Activated naive CD8-positive, alpha-beta T cell treated with anti-CD3 and anti-CD28 coated beads, Interleukin-2, amount 10 ng/mL, durations not matched to agents 7 days and 5 days (primary cell): ENCODE results near the gene NPLOC4. TPM values are rescaled to one million over a fixed set of nuclear protein-coding genes. Genes with fewer than 3 reads are reported as not detected.

ENCODE experiments used
- ATAC-seq: fragments of 150-1000 bp; cut with Tn5 transposase; one replicate; pipeline ENCODE4 v1.10.0; 2021; ENCODE audit warnings: low read depth, moderate library complexity
- POLR2A ChIA-PET: fragments of 350-600 bp; sonication (Branson Sonifier 250); formaldehyde crosslinking; loops from one replicate; lab custom pipeline; 2021; ENCODE audit warnings: antibody characterized with exemption; lab: Charles Lee
- DNase-seq: peaks from one replicate; pipeline ENCODE4 v3.0.0; 2021
- H3K27ac Mint-ChIP-seq: one replicate; pipeline ENCODE4 v1.8.0; 2022; ENCODE audit warnings: mild to moderate bottlenecking, mixed read lengths
- H3K27me3 Mint-ChIP-seq: one replicate; pipeline ENCODE4 v1.8.0; 2022; ENCODE audit warnings: mild to moderate bottlenecking, moderate library complexity, mixed read lengths
- H3K36me3 Mint-ChIP-seq: one replicate; pipeline ENCODE4 v1.8.0; 2021; ENCODE audit warnings: mild to moderate bottlenecking, mixed read lengths
- H3K4me1 Mint-ChIP-seq: one replicate; pipeline ENCODE4 v1.8.0; 2021; ENCODE audit warnings: mixed read lengths
- H3K4me3 Mint-ChIP-seq: one replicate; pipeline ENCODE4 v1.8.0; 2022; ENCODE audit warnings: mild to moderate bottlenecking, moderate library complexity, mixed read lengths
- H3K9me3 Mint-ChIP-seq: one replicate; pipeline ENCODE4 v1.8.0; 2021; ENCODE audit warnings: mixed read lengths
- total RNA-seq, 2 experiments: library from RNA; stranded (reverse); gene quantifications; one replicate each; pipeline ENCODE4 v1.2.3, GENCODE V29; 2021

The NPLOC4 gene
- total RNA-seq, 2 experiments from 2014 or later = 96.9 to 109 TPM

DNA sequence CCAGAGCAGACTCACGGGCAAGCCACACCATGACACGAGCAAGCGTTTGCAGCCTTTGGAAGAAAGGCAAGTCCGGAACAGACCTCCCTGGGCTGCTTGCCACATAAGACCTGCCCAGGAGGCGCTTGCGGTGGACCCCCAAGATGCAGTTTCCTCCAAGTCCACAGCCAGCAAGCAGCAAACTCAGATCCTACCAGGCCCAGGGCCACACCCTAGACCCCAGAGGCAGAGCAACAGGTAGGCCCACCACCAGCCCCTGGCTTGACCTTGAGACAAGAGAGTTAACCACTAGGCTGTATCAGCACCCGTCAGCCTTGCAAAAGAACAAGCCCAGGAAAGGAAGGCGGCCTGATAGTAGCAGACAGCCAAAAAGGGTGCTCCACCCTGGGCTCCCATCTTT lies 87.1 kb downstream of the NPLOC4 start:
- Mint-ChIP-seq H3K27ac (no peak overlapping the region), H3K4me1 (peaks cover 19% of the 10 kb centered on the region), H3K4me3 (peak overlapping the region; percentile 22), H3K36me3 (peaks cover 2% of the 10 kb centered on the region), H3K9me3 (no peaks in the 10 kb centered on the region), H3K27me3 (no peaks in the 10 kb centered on the region)
- ATAC-seq (no peak), DNase-seq (no peak)
- POLR2A ChIA-PET = interaction anchor here (1.0 kb wide), 1 partner anchor 31 kb away, joined by 4 read pairs; no protein-coding TSS in a partner anchor

DNA sequence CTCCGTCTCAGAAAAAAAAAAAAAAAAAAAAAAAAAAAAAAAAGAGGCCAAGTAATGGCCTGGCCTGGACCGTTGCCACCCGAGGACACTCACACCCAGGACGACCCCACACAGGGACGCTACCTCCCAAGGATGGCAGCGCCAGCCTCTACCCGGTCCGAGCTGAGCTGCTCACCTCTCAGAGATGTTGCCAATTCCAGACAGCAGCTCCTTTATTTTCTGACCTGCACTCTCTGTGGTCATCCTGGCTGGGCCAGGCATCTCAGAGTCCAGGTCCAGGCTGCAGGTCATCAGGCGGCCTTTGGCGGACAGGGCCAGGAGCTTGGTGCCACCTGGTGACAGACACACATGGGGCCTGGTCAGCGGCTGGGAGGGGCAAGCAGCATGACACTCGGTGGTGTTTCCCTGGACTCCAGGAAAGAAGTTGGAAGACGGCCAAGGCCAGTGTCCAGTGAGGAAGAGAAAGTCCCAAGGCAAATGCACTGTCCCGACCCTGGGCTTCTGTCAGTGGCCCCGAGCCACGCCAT lies 87.8 kb downstream of the NPLOC4 start:
- H3K27me3 Mint-ChIP-seq = no peaks in the 10 kb centered on the region
- DNase-seq (no peak), ATAC-seq (no peak)
- H3K4me3 Mint-ChIP-seq = no peak overlapping the region
- POLR2A ChIA-PET = no interaction called here
- no peaks in the 10 kb centered on the region for H3K9me3 Mint-ChIP-seq
- no peak overlapping the region for H3K27ac Mint-ChIP-seq
- peaks cover 15% of the 10 kb centered on the region for H3K4me1 Mint-ChIP-seq
- H3K36me3 Mint-ChIP-seq = peaks cover 2% of the 10 kb centered on the region

DNA sequence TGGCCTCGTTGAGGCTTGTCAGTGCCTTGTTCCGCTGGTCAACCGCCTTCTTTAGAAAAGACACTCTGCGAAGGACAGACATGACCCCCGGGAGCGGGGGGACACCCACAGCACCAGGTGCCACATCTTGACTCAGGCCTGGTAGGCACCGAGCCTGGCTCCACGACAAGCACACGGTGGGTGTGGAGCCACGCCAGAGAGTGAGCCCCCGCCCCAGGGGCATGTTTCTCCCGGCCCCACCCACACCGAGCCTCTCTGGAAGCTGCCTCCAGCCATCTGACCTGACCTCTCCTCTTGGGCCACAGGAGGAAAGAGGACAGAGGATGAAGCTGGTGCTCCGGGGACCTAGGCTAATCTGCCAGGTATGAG lies 89.3 kb downstream of the NPLOC4 start:
- Mint-ChIP-seq H3K4me1 (peaks cover 7% of the 10 kb centered on the region), H3K27ac (no peak overlapping the region), H3K9me3 (no peaks in the 10 kb centered on the region), H3K4me3 (no peak overlapping the region), H3K36me3 (peaks cover 2% of the 10 kb centered on the region), H3K27me3 (no peaks in the 10 kb centered on the region)
- DNase-seq = no peak
- ATAC-seq = no peak
- POLR2A ChIA-PET = no interaction called here

DNA sequence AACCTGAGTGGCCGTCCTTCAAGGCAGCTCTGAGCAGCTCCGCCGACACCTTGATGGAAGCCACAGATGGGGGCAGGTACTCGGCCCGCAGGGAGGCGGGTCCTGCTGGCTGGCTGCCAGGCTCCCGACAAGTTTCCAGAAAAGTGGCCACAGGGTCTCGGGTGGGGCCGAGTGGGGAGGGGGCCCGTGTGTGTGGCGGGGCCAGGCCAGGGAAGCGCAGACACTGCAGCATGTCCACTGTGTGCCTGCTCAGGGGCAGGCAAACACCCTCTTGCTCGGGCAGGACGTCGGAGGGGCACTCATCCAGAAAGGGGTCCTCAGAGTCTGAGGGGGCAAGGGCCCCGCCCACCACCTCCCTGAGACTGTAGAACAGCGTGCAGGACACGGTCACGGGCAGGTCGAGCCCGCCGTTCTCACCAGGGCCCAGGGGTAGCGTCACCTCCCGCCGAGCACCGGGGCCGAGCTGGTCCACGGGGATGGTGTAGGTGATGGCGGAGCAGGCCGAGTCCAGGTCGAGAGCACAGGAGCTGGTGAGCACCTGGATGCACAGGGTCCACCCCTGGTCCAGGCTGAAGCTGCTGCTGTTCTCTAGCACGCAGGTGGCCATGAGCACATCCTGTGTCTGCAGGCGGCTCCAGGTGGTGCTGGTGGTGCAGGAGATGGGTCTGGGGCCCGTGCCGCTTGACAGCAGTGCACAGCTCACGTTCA lies 89.9 kb downstream of the NPLOC4 start:
- POLR2A ChIA-PET = interaction anchor here (0.7 kb wide), 1 partner anchor 338 kb away, joined by 4 read pairs; no protein-coding TSS in a partner anchor
- Mint-ChIP-seq H3K9me3 (no peaks in the 10 kb centered on the region), H3K27me3 (no peaks in the 10 kb centered on the region), H3K36me3 (peaks cover 2% of the 10 kb centered on the region), H3K27ac (no peak overlapping the region), H3K4me3 (no peak overlapping the region), H3K4me1 (peaks cover 7% of the 10 kb centered on the region)
- ATAC-seq (no peak), DNase-seq (no peak)

DNA sequence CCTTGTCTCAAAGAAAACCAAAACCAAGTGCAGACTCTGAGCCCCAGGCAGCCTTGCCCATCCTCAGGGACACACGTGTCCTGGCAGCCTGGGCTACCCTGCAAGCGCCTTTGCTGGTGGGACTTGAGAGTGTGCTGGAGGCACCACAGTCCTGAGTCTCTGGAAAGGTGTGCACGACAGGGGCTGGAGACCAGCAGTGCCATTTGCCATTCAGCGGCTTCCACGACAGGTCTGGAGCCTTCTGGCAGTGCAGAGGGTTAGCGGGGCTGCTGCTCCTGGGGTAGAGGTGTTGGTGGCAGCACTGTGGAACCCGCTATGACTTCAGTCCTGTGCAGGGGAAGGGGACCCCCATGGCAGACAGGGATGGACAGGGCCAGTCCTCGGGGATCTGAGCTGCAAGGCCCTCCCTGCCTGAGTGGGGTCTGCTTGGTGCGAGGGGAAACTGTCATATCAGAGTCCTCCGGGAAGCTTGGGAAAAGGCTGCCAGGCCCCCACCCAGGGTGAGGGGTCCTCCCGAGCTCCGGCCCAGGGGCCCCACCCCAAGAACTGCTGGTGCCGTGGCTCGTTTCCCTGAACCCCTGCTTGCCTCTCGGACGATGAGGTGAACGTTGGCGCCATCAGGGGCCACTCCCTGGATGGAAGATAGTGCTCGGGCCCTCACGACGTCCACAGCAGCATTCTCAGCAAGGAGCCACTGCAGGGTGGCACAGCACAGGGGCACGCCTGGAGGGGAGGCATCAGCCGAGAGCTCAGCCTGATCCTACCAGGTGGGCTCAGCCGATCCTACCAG lies 91.6 kb downstream of the NPLOC4 start:
- ATAC-seq (no peak), DNase-seq (no peak)
- POLR2A ChIA-PET = no interaction called here
- Mint-ChIP-seq H3K27me3 (no peaks in the 10 kb centered on the region), H3K27ac (no peak overlapping the region), H3K36me3 (peaks cover 2% of the 10 kb centered on the region), H3K9me3 (no peaks in the 10 kb centered on the region), H3K4me3 (no peak overlapping the region), H3K4me1 (peaks cover 1% of the 10 kb centered on the region)

DNA sequence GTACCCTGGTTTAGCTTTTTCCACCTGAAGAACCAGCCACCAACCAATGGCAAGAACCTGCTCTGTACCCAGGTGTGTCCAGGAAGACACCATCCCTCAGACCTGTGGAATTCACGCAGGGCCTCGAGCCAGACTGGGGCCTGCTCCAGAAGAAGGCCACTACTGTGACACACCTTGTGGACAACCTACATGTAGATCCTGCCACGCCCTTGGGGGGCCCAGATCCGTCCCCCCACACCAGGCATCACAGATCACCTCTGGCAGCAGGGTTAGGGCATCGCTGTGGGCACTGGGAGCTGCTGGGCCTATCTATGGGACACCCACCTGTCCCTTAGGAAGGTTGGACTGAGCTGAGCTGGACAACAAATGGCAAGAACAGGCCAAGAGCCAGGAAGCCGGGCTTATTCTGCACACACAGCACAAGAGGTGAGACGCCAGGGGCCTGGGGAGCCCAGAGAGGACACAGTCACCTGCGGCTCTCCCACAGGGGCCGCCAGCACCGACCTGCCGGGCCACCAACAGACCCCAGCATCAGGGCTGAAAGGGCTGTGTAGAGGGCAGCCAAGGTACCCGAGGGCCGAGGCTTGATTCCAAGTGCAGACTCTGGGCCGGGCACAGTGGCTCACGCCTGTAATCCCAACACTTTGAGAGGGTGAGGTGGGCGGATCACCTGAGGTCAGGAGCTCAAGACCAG lies 92.5 kb downstream of the NPLOC4 start:
- Mint-ChIP-seq H3K27ac (no peak overlapping the region), H3K4me3 (no peak overlapping the region), H3K27me3 (no peaks in the 10 kb centered on the region), H3K36me3 (no peaks in the 10 kb centered on the region), H3K4me1 (peaks cover 1% of the 10 kb centered on the region), H3K9me3 (no peaks in the 10 kb centered on the region)
- ATAC-seq (no peak), DNase-seq (no peak)
- POLR2A ChIA-PET = interaction anchor here (1.0 to 1.2 kb wide), 2 partner anchors 8 to 25 kb away, joined by 3 to 7 read pairs; partner anchors contain the start of gene FAAP100

DNA sequence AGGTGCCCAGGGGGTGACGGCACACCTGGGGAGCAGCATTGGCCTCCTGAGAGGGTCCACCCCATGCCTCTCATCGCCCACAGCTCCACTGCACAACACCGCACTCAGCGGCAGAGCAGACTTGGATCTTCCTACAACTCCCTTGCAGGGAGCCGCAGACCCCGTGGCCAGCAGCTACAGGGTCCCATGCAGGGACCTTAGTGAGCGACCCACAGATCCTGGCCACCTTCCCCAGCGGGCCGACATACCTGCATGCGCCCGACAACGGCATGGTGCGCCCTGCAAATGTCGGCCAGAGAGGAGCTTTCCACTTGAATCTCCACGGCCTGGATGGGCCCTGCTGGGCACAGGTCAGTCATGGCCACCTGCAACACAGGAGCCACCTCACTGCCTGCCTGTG lies 93.2 kb downstream of the NPLOC4 start:
- Mint-ChIP-seq H3K36me3 (no peaks in the 10 kb centered on the region), H3K27me3 (no peaks in the 10 kb centered on the region), H3K4me1 (no peaks in the 10 kb centered on the region), H3K27ac (no peak overlapping the region), H3K9me3 (no peaks in the 10 kb centered on the region), H3K4me3 (no peak overlapping the region)
- POLR2A ChIA-PET = interaction anchor here (1.0 to 1.2 kb wide), 2 partner anchors 8 to 25 kb away, joined by 3 to 7 read pairs; partner anchors contain the start of gene FAAP100
- ATAC-seq = no peak
- DNase-seq = no peak

DNA sequence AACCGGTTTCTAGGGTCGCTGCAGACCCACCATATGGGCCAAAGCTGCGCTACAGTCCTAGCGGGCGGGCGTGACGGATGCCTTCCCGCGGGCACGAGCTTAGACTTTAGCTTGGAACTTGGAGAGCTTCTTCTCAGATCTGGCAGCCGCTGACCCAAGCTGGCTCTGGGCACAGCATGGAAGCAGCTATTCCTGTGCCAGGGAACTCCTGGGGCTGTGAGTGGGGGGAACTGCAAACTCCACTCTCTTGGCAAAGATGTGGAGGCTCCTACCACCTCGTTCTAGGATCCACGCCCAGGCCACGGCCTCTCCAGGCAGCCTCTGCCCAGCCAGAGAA lies 93.6 kb downstream of the NPLOC4 start:
- H3K4me3 Mint-ChIP-seq = no peak overlapping the region
- H3K36me3 Mint-ChIP-seq = no peaks in the 10 kb centered on the region
- H3K27ac Mint-ChIP-seq = no peak overlapping the region
- H3K9me3 Mint-ChIP-seq = no peaks in the 10 kb centered on the region
- no peak for DNase-seq
- no peaks in the 10 kb centered on the region for H3K4me1 Mint-ChIP-seq
- no peaks in the 10 kb centered on the region for H3K27me3 Mint-ChIP-seq
- POLR2A ChIA-PET = interaction anchor here (1.0 to 1.2 kb wide), 2 partner anchors 9 to 24 kb away, joined by 3 to 7 read pairs; partner anchors contain the start of gene FAAP100
- no peak for ATAC-seq

DNA sequence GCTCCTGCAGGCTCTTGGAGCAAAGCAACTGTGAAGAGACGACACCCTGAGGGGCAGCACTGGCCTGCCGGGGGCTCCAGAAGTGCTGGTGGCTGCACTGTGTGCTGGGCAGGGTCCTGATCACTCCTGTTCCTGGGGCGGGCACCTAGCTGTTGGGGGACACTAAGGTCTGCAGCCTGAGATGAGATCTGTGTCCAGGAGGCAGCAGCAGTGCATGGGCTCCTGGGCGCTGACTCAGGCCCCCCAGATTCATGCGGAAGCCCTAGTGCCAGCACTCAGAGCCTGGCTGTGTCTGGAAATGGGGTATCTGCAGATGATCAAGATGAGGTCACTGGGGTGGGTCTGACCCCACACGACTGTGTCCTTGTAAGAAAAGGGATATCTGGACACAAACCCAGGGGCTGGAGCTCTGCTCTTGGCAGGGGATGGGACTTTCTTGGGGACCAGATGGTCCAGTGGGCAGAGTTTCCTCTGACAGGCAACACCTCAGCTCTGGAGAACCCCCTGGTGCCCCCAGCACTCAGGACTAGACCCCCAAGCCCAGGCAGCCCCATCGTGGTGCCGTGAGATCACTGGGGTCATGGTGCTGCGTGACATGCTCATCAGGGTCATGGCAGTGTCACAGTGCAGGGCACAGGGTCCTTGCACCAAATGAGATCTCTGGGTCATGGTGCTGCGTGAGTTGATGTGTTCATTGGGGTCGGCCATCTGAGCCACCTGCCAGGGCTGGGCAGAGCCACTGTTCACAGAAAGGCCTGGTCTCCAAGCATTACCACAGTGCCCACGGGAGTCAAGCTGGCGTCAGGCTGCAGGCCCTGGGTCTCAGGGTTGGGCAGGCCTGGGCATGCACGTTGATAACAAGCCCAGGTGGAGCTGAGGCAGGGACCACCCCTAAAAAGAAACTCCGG lies 94.2 kb downstream of the NPLOC4 start:
- H3K4me3 Mint-ChIP-seq = no peak overlapping the region
- POLR2A ChIA-PET = interaction anchor here (1.2 kb wide), 1 partner anchor 9 kb away, joined by 7 read pairs; the partner anchor contains the start of gene FAAP100
- H3K4me1 Mint-ChIP-seq = no peaks in the 10 kb centered on the region
- no peak overlapping the region for H3K27ac Mint-ChIP-seq
- no peaks in the 10 kb centered on the region for H3K36me3 Mint-ChIP-seq
- no peak for ATAC-seq
- H3K9me3 Mint-ChIP-seq = no peaks in the 10 kb centered on the region
- no peak for DNase-seq
- H3K27me3 Mint-ChIP-seq = no peaks in the 10 kb centered on the region

DNA sequence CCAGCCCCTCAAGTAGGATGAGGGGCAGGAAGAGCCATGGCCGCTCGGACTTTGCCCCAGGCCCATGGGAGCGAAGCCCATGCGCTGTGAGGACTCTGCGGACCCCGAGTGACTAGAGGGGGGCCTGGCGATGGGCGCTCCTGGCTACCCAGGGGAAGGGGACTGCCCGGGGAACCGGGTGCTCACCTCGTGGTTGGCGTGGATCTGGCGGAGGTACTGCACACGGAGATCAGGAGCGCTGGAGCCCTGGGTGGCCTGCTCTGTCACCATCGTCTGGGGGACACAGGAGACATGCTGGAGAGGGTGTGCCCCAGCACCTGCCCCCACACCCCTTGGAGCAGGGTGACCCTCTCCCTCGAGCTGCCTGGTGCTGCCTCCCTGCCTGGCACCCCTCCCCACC lies 95.8 kb downstream of the NPLOC4 start:
- no peaks in the 10 kb centered on the region for H3K4me1 Mint-ChIP-seq
- peak overlapping the region; percentile 45 for H3K27ac Mint-ChIP-seq
- no peaks in the 10 kb centered on the region for H3K9me3 Mint-ChIP-seq
- H3K27me3 Mint-ChIP-seq = peaks cover 4% of the 10 kb centered on the region
- POLR2A ChIA-PET = interaction anchor here (0.9 kb wide), 1 partner anchor 11 kb away, joined by 5 read pairs; the partner anchor contains the start of gene FAAP100
- H3K36me3 Mint-ChIP-seq = no peaks in the 10 kb centered on the region
- no peak for ATAC-seq
- no peak for DNase-seq
- H3K4me3 Mint-ChIP-seq = no peak overlapping the region

DNA sequence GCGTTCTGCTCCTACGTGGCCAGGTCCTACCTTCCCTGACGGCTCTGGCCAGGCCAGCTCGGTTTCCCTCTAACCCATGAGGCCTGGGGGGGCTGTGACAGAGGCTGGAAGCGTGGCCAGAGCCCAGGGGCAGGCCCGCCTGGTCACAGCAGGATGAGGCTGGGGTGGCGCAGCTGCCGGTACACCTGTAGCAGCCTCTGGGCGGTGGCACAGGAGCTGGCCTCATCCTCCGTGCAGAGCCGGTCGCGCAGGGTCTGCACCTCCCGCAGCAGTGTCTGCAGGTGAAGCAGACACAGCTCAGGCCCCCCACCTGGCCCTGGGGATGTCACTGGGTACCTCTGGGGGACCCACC lies 96.3 kb downstream of the NPLOC4 start:
- Mint-ChIP-seq H3K27ac (no peak overlapping the region), H3K36me3 (no peaks in the 10 kb centered on the region), H3K27me3 (peaks cover 9% of the 10 kb centered on the region), H3K9me3 (no peaks in the 10 kb centered on the region), H3K4me1 (no peaks in the 10 kb centered on the region), H3K4me3 (no peak overlapping the region)
- DNase-seq = no peak
- POLR2A ChIA-PET = no interaction called here
- no peak for ATAC-seq

DNA sequence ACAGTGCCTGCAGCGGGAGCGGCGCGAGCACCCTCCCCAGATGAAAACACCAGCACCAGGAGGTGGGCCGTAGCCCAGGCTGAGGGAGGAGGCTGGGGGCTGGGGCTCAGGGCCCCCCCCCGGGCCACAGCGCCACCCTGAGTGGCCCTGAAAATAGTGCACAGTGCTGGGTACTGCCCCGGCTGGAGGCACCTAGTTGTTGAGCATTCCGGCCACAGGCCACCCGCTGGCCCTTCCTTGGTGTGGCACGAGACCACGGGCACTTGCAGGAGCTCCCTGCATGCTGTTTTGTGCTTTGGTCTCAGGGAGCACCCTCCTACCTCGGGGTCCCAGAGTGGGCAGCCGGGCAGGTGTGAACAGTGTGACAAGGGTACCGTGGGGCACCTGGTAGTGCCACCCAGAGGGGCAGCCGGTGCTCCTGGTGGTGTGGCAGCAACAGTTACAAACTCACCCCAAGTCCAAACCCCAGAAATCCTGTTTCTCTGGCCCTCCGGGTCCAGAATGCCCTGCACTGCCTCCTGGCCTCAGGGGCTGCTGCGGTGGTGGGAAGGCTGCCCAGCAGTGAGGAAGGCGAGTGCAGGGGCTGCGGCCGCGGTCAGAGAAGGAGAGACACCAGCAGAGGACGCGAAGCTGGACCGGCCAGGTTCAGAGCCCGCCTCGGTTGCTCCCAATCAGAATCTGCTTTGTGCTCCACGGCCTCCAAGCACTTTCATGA lies 96.8 kb downstream of the NPLOC4 start:
- POLR2A ChIA-PET = interaction anchor here (2.1 kb wide), 1 partner anchor 12 kb away, joined by 6 read pairs; the partner anchor contains the start of gene FAAP100
- no peaks in the 10 kb centered on the region for H3K36me3 Mint-ChIP-seq

More for the DNA sequence above, 96.8 kb downstream of the NPLOC4 start:
- Mint-ChIP-seq H3K4me1 (no peaks in the 10 kb centered on the region), H3K27me3 (peaks cover 12% of the 10 kb centered on the region), H3K9me3 (no peaks in the 10 kb centered on the region), H3K27ac (no peak overlapping the region), H3K4me3 (no peak overlapping the region)
- DNase-seq (no peak), ATAC-seq (no peak)
